Neural progenitor cell (in vitro differentiated cells): ENCODE results near the gene IER3. TPM values are rescaled to one million over a fixed set of nuclear protein-coding genes. Genes with fewer than 3 reads are reported as not detected.
A peak's percentile ranks its signal among the peaks of the same experiment; 100 is the strongest.
"Not testable (repeated sequence)": the region's sequence is repeated elsewhere in the genome, so short reads cannot be mapped to it uniquely, and the experiment has no call there.

Source experiments
- DNase-seq: peaks from one replicate; pipeline ENCODE4 v3.0.0-alpha.2; 2016; ENCODE audit warnings: low spot score
- H2AFZ ChIP-seq: fragments of 200-600 bp; sonication (generic); replicated peaks from 2 replicates; pipeline ENCODE4 v1.6.1; 2016; ENCODE audit warnings: antibody characterized with exemption
- H3F3A ChIP-seq: fragments of 200-600 bp; sonication (generic); 2 replicates; pipeline ENCODE4 v1.6.1; 2016; ENCODE audit warnings: antibody characterized with exemption, low read depth
- H3K27ac ChIP-seq: fragments of 200-600 bp; sonication (generic); 2 replicates; pipeline ENCODE4 v1.5.1; 2016; ENCODE audit warnings: mild to moderate bottlenecking
- H3K27me3 ChIP-seq: fragments of 200-600 bp; sonication (generic); 2 replicates; pipeline ENCODE4 v1.6.1; 2016; ENCODE audit warnings: mild to moderate bottlenecking, moderate library complexity
- H3K36me3 ChIP-seq: fragments of 200-600 bp; sonication (generic); 2 replicates; pipeline ENCODE4 v1.5.1; 2016
- H3K4me1 ChIP-seq: fragments of 200-600 bp; sonication (generic); 2 replicates; pipeline ENCODE4 v1.6.1; 2016; ENCODE audit warnings: mixed run types
- H3K4me2 ChIP-seq: fragments of 200-600 bp; sonication (generic); 2 replicates; pipeline ENCODE4 v1.6.1; 2016
- H3K4me3 ChIP-seq: fragments of 200-600 bp; sonication (generic); 2 replicates; pipeline ENCODE4 v1.5.1; 2016
- H3K79me2 ChIP-seq: fragments of 200-600 bp; sonication (generic); 2 replicates; pipeline ENCODE4 v1.6.1; 2016; ENCODE audit warnings: low read depth
- H3K9ac ChIP-seq: fragments of 200-600 bp; sonication (generic); 2 replicates; pipeline ENCODE4 v1.6.1; 2016
- H3K9me3 ChIP-seq: fragments of 200-600 bp; sonication (generic); 2 replicates; pipeline ENCODE4 v1.5.1; 2016; ENCODE audit warnings: low read depth
- H4K20me1 ChIP-seq: fragments of 200-600 bp; sonication (generic); 2 replicates; pipeline ENCODE4 v1.6.1; 2016; ENCODE audit warnings: low read depth
- H3K27ac Mint-ChIP-seq: 3 replicates; pipeline ENCODE4 v1.8.0; 2021; ENCODE audit warnings: mixed read lengths
- H3K27me3 Mint-ChIP-seq: 2 replicates; pipeline ENCODE4 v1.8.0; 2022; ENCODE audit warnings: low read depth, mild to moderate bottlenecking, inconsistent platforms, moderate library complexity, mixed read lengths; ENCODE audit not compliant: insufficient read depth
- H3K36me3 Mint-ChIP-seq: 3 replicates; pipeline ENCODE4 v1.8.0; 2021; ENCODE audit warnings: mixed read lengths
- H3K4me1 Mint-ChIP-seq: 3 replicates; pipeline ENCODE4 v1.8.0; 2021; ENCODE audit warnings: mixed read lengths
- H3K4me3 Mint-ChIP-seq: 3 replicates; pipeline ENCODE4 v1.8.0; 2021; ENCODE audit warnings: mild to moderate bottlenecking, moderate library complexity, mixed read lengths
- H3K9me3 Mint-ChIP-seq: 3 replicates; pipeline ENCODE4 v1.8.0; 2020; ENCODE audit warnings: mixed read lengths
- CTCF ChIP-seq: fragments of 200-600 bp; sonication (generic); IDR thresholded peaks from 2 replicates; pipeline ENCODE4 v1.5.1; 2017; ENCODE audit warnings: antibody characterized with exemption, mild to moderate bottlenecking
- EZH2 ChIP-seq: fragments of 200-600 bp; sonication (generic); IDR thresholded peaks from 2 replicates; pipeline ENCODE4 v1.6.1; 2017; ENCODE audit warnings: antibody characterized with exemption, mild to moderate bottlenecking, moderate library complexity
- EZH2phosphoT487 ChIP-seq: fragments of 200-600 bp; sonication (generic); IDR thresholded peaks from 2 replicates; pipeline ENCODE4 v1.6.1; 2017; ENCODE audit warnings: antibody characterized with exemption
- total RNA-seq: library from RNA; depleted of rRNA; stranded (reverse); fragments of >200 nt; gene quantifications from 2 replicates; pipeline ENCODE4 v1.2.3, GENCODE V29; 2015; ENCODE audit warnings: low replicate concordance

IER3 gene
- total RNA-seq, 1 donor from 2014 or later, result 2.0 TPM

GRCh38 chr6:30760549-30760948 is 16.2 kb upstream of the IER3 start:
- H3K27ac Mint-ChIP-seq, result peak overlapping the region; percentile 73

GRCh38 chr6:30759575-30760239 is 15.4 kb upstream of the IER3 start:
- H3K36me3 Mint-ChIP-seq, result peaks cover 4% of the 10 kb centered on the region
- H3K79me2 ChIP-seq, result no peaks in the 10 kb centered on the region
- H3K4me3 Mint-ChIP-seq, result peak overlapping the region; percentile 24
- H3K4me3 ChIP-seq, result no peak overlapping the region
- DNase-seq, result peak; percentile 28
- H3K36me3 ChIP-seq, result no peaks in the 10 kb centered on the region
- H3K27ac Mint-ChIP-seq, result peak overlapping the region; percentile 44
- H3K9ac ChIP-seq, result no peak overlapping the region
- no peaks in the 10 kb centered on the region for H3K27me3 ChIP-seq
- H3K4me1 Mint-ChIP-seq, result peaks cover 38% of the 10 kb centered on the region
- no peak overlapping the region for H3K27ac ChIP-seq
- H4K20me1 ChIP-seq, result no peaks in the 10 kb centered on the region
- H3K9me3 ChIP-seq, result no peaks in the 10 kb centered on the region
- no peak overlapping the region for H3K4me2 ChIP-seq
- no peak overlapping the region for H2AFZ ChIP-seq
- peaks cover 16% of the 10 kb centered on the region for H3K4me1 ChIP-seq
- TF ChIP-seq CTCF (no peak), EZH2 (no peak), EZH2phosphoT487 (no peak)
- peaks cover 7% of the 10 kb centered on the region for H3K9me3 Mint-ChIP-seq
- H3F3A ChIP-seq, result peaks cover 22% of the 10 kb centered on the region
- H3K27me3 Mint-ChIP-seq, result peaks cover 19% of the 10 kb centered on the region

More at GRCh38 chr6:30760549-30760948, 16.2 kb upstream of the IER3 start:
- Histone ChIP-seq H3K27me3 (no peaks in the 10 kb centered on the region), H3K9me3 (no peaks in the 10 kb centered on the region), H4K20me1 (no peaks in the 10 kb centered on the region), H3K4me3 (no peak overlapping the region), H3K36me3 (no peaks in the 10 kb centered on the region), H3K4me1 (peaks cover 21% of the 10 kb centered on the region), H3K27ac (no peak overlapping the region), H2AFZ (no peak overlapping the region), H3K4me2 (no peak overlapping the region), H3K9ac (no peak overlapping the region), H3K79me2 (no peaks in the 10 kb centered on the region), H3F3A (peaks cover 25% of the 10 kb centered on the region)
- Mint-ChIP-seq H3K36me3 (peaks cover 4% of the 10 kb centered on the region), H3K4me3 (peak overlapping the region; percentile 7), H3K9me3 (peaks cover 7% of the 10 kb centered on the region), H3K4me1 (peaks cover 46% of the 10 kb centered on the region), H3K27me3 (peaks cover 19% of the 10 kb centered on the region)
- DNase-seq, result no peak
- TF ChIP-seq EZH2phosphoT487, result no peak
- TF ChIP-seq EZH2, result no peak
- TF ChIP-seq CTCF, result no peak

GRCh38 chr6:30757261-30757904 is 13.0 kb upstream of the IER3 start:
- Histone ChIP-seq H3K9me3 (no peaks in the 10 kb centered on the region), H2AFZ (no peak overlapping the region), H3K4me2 (no peak overlapping the region), H3K9ac (no peak overlapping the region), H3F3A (peaks cover 7% of the 10 kb centered on the region), H3K36me3 (no peaks in the 10 kb centered on the region), H3K79me2 (no peaks in the 10 kb centered on the region), H3K4me3 (no peak overlapping the region), H4K20me1 (no peaks in the 10 kb centered on the region), H3K4me1 (no peaks in the 10 kb centered on the region), H3K27ac (no peak overlapping the region), H3K27me3 (no peaks in the 10 kb centered on the region)
- peaks cover 24% of the 10 kb centered on the region for H3K4me1 Mint-ChIP-seq
- TF ChIP-seq EZH2 (no peak), CTCF (no peak), EZH2phosphoT487 (no peak)
- peaks cover 4% of the 10 kb centered on the region for H3K36me3 Mint-ChIP-seq
- no peak for DNase-seq
- H3K27me3 Mint-ChIP-seq, result peaks cover 21% of the 10 kb centered on the region
- H3K4me3 Mint-ChIP-seq, result no peak overlapping the region
- peaks cover 7% of the 10 kb centered on the region for H3K9me3 Mint-ChIP-seq
- H3K27ac Mint-ChIP-seq, result peak overlapping the region; percentile 79

GRCh38 chr6:30756405-30757003 is 12.2 kb upstream of the IER3 start:
- not testable (repeated sequence) for H3K36me3 Mint-ChIP-seq, H3F3A ChIP-seq, H3K4me2 ChIP-seq, H3K9me3 Mint-ChIP-seq, DNase-seq, H3K9me3 ChIP-seq, H3K4me3 ChIP-seq, H3K27ac Mint-ChIP-seq, H3K4me3 Mint-ChIP-seq, H3K27me3 ChIP-seq, H3K36me3 ChIP-seq, H3K9ac ChIP-seq, H3K79me2 ChIP-seq, H3K27ac ChIP-seq, H4K20me1 ChIP-seq, H3K4me1 ChIP-seq, H2AFZ ChIP-seq
- H3K4me1 Mint-ChIP-seq, result peaks cover 21% of the 10 kb centered on the region
- peaks cover 21% of the 10 kb centered on the region for H3K27me3 Mint-ChIP-seq
